WTC11 (cell line): ENCODE results near the gene ZNF799.
"Not testable (repeated sequence)": the region's sequence is repeated elsewhere in the genome, so short reads cannot be mapped to it uniquely, and the experiment has no call there.

Source experiments
- CTCF ChIP-seq: fragments of 200-600 bp; IDR thresholded peaks from 2 replicates; pipeline ENCODE4 v1.8.0; 2022; ENCODE audit warnings: antibody characterized with exemption
- PREB ChIP-seq: sonication (generic); formaldehyde crosslinking; IDR thresholded peaks from 2 replicates; pipeline ENCODE4 v1.8.1; 2022; ENCODE audit warnings: mild to moderate bottlenecking, missing genetic modification reagents, moderate library complexity, borderline replicate concordance
- TF ChIP-seq, protein P1 (sequence below): fragments of 250-450 bp; sonication (Bioruptor Pico); conservative IDR thresholded peaks from 2 replicates; pipeline ENCODE4 v1.9.0; 2021; ENCODE audit warnings: mild to moderate bottlenecking

DNA sequence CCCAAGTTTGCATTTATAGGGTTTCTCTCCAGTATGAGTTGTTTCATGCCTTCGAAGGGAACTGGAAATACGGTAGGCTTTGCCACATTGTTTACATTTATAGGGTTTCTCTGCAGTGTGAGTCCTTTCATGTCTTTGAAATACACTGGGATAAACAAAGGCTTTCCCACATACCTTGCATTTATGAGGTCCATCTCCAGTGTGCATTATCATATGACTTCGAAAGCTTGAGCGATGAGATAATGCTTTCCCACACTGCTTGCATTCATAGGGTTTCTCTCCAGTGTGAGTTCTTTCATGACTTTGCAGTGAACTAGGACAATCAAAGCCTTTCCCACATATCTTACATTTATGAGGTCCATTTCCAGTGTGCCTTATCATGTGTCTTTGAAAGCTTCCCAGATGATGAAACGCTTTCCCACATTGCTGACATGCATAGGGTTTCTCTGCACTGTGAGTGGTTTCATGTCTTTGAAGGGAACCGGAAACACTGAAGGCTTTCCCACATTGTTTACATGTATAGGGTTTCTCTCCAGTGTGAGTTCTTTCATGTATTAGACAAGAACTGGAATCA, 29.7 kb upstream of the ZNF799 start:
- TF ChIP-seq PREB (CRISPR knock-in tag); CTCF: not testable (repeated sequence)
- TF ChIP-seq, protein P1, sequence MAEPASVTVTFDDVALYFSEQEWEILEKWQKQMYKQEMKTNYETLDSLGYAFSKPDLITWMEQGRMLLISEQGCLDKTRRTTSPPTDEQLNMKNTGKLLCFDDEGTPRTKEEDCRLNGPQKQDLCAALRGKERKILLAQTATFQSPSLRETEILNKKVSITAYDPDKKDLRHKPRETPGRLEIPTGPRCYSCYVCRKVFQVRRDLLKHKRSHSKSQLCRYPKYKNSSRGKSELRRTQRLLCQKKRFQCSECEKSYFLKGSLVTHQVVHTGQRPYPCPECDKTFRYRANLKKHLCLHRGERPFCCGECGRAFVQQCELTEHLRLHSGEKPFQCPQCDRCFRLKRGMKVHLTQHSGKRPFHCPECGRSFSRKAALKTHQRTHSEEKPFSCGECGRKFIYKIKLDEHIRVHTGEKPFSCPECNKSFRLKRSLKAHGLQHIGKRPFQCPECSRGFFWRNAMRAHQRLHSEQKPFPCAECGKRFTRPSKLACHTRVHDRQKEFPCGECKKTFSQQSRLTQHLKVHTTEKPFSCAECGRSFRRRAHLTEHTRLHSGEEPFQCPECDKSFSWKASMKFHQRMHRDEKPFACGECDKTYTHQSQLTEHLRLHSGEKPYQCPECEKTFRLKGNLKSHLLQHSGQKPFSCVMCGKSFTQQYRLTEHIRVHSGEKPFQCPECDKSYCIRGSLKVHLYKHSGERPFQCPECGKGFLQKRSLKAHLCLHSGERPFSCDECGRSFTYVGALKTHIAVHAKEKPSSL (CRISPR knock-in tag), result not testable (repeated sequence)
